Activated B cell treated with CpG ODN at 0.5 μM for 24 hours (primary cell): ENCODE data around the gene DTHD1. TPM values are rescaled to one million over a fixed set of nuclear protein-coding genes. Genes with fewer than 3 reads are reported as not detected.

Experiments
- ATAC-seq: fragments of 200-7000 bp; cut with Tn5 transposase; one replicate; pipeline ENCODE4 v1.10.0; 2021; ENCODE audit warnings: low read depth, mild to moderate bottlenecking, moderate library complexity
- CTCF ChIA-PET: fragments of 350-600 bp; sonication (Branson Sonifier 250); formaldehyde crosslinking; loops from one replicate; lab custom pipeline; 2021; ENCODE audit warnings: antibody characterized with exemption; lab: Charles Lee
- POLR2A ChIA-PET: fragments of 350-600 bp; sonication (Branson Sonifier 250); formaldehyde crosslinking; loops from one replicate; lab custom pipeline; 2021; ENCODE audit warnings: antibody characterized with exemption; lab: Charles Lee
- DNase-seq: peaks from one replicate; pipeline ENCODE4 v3.0.0; 2022
- H3K27ac Mint-ChIP-seq: one replicate; pipeline ENCODE4 v1.8.0; 2020; ENCODE audit warnings: mixed read lengths
- H3K27me3 Mint-ChIP-seq: one replicate; pipeline ENCODE4 v1.8.0; 2021; ENCODE audit warnings: mixed read lengths
- H3K36me3 Mint-ChIP-seq: one replicate; pipeline ENCODE4 v1.8.0; 2021; ENCODE audit warnings: low read depth, mixed read lengths
- H3K4me1 Mint-ChIP-seq: one replicate; pipeline ENCODE4 v1.8.0; 2021; ENCODE audit warnings: mixed read lengths
- H3K4me3 Mint-ChIP-seq: one replicate; pipeline ENCODE4 v1.8.0; 2020; ENCODE audit warnings: mild to moderate bottlenecking, mixed read lengths
- H3K9me3 Mint-ChIP-seq: one replicate; pipeline ENCODE4 v1.8.0; 2020; ENCODE audit warnings: mixed read lengths
- CTCF ChIP-seq: fragments of 200-600 bp; IDR thresholded peaks from one replicate; pipeline ENCODE4 v1.8.0; 2022; ENCODE audit warnings: antibody characterized with exemption, mild to moderate bottlenecking
- intact Hi-C: fragments of 100-400 bp; cut with micrococcal nuclease; formaldehyde crosslinking; loops from one replicate; pipeline ENCODE4 v1.15.1; 2024
- total RNA-seq: library from RNA; stranded (reverse); gene quantifications from 2 replicates; pipeline ENCODE4 v1.2.3, GENCODE V29; 2022

DTHD1 gene
- total RNA-seq, result not detected in 2 replicates

DNA sequence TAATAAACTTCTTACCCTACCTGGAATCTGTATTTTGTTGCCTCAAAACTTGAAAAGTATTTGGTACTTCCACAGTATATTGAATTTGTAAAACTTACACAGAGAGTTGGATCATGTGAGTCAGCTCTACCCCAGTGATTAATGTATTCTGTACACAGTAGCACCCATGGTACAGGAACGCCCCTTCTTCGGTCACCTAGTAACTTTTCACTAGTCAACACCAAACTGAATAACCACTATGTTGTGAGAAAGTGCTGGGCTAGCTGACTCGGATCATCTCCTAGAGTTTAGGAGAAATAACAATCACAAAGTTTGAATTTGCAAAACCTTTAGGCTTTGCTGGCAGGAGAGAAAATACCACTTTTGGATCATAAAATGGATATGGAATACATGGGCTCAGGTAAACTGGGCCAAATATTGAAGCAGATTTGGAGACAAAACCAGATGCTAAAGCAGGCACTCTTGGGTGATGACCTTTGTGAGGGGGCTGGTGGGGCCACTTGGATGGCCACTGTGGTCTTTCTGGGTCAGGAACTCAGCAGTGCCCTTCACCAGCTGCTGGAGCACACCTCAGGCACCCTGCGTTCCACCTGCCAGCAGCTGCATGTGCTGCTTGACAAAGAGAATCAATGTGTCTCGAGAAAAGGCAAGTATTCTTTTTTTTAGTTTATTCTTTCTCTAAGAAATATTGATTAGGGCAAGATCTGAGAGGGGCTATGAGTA, at the start of gene DTHD1:
Gene DTHD1, plus strand, starts transcription at position 233 of the 723 bp plus-strand sequence. Its CDS starts 143 bp downstream, at position 376.
- peaks cover 10% of the 10 kb centered on the region for H3K4me1 Mint-ChIP-seq

GRCh38 chr4:36233567-36234266, 47.7 kb upstream of the DTHD1 start:
- Mint-ChIP-seq H3K4me1 (peaks cover 72% of the 10 kb centered on the region), H3K9me3 (peaks cover 9% of the 10 kb centered on the region), H3K36me3 (peaks cover 49% of the 10 kb centered on the region), H3K27me3 (no peaks in the 10 kb centered on the region), H3K4me3 (no peak overlapping the region), H3K27ac (peak overlapping the region; percentile 33)
- ChIA-PET CTCF (interaction anchor here (0.6 kb wide), 1 partner anchor 7 kb away, joined by 3 read pairs; no protein-coding TSS in a partner anchor), POLR2A (interaction anchor here (1.6 kb wide), 1 partner anchor 9 kb away, joined by 5 read pairs; no protein-coding TSS in a partner anchor)
- intact Hi-C loops, result no loop called here
- no peak for TF ChIP-seq CTCF
- ATAC-seq (no peak), DNase-seq (no peak)

More for the DNA sequence above, at the start of gene DTHD1:
- TF ChIP-seq CTCF, result no peak
- no peak within 1 kb of the TSS for H3K4me3 Mint-ChIP-seq
- H3K9me3 Mint-ChIP-seq, result no peaks in the 10 kb centered on the region
- CTCF ChIA-PET, result no interaction called here
- POLR2A ChIA-PET, result no interaction called here
- intact Hi-C loops, result no loop called here
- ATAC-seq (no peak), DNase-seq (no peak)
- no peak within 1 kb of the TSS for H3K27ac Mint-ChIP-seq
- no peaks in the 10 kb centered on the region for H3K36me3 Mint-ChIP-seq
- H3K27me3 Mint-ChIP-seq, result peaks cover 2% of the 10 kb centered on the region

- Mint-ChIP-seq H3K9me3 (peaks cover 9% of the 10 kb centered on the region), H3K36me3 (peaks cover 55% of the 10 kb centered on the region), H3K4me3 (no peak overlapping the region), H3K27ac (no peak overlapping the region), H3K27me3 (no peaks in the 10 kb centered on the region), H3K4me1 (peaks cover 72% of the 10 kb centered on the region)
- CTCF ChIA-PET, result interaction anchor here (1.1 kb wide), 1 partner anchor 21 kb away, joined by 3 read pairs; no protein-coding TSS in a partner anchor
- DNase-seq, result no peak
- no peak for TF ChIP-seq CTCF
- ATAC-seq, result no peak
- intact Hi-C loops, result no loop called here
- POLR2A ChIA-PET, result interaction anchor here (0.7 to 1.5 kb wide), 2 partner anchors 9 to 15 kb away, joined by 3 to 10 read pairs; partner anchors contain the start of gene ARAP2
These were observed 46.1 kb upstream of the DTHD1 start for GRCh38 chr4:36235306-36235705.

DNA sequence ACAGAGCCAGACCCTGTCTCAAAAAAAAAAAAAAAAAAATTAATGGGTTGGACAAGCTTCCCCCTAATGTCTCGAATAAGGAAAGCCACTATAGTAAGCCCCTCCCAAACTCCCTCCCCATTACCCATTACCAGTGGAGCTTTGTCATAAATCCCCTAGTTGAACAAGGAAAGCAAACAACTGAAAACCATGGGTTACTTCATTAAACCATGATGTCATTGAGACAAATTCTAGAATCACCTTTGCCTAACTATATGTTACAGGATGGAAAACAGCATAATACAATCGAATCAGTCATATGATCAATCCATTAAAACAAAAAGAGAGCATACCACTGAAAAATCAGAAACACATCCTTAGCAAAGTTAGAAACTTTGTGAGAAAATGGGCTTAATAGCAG, 45.3 kb upstream of the DTHD1 start:
- DNase-seq, result no peak
- no peaks in the 10 kb centered on the region for H3K27me3 Mint-ChIP-seq
- POLR2A ChIA-PET, result interaction anchor here (0.7 to 1.5 kb wide), 2 partner anchors 8 to 14 kb away, joined by 3 to 10 read pairs; partner anchors contain the start of gene ARAP2
- H3K27ac Mint-ChIP-seq, result no peak overlapping the region
- H3K4me1 Mint-ChIP-seq, result peaks cover 72% of the 10 kb centered on the region
- CTCF ChIA-PET, result interaction anchor here (1.1 kb wide), 1 partner anchor 22 kb away, joined by 3 read pairs; no protein-coding TSS in a partner anchor
- no peak overlapping the region for H3K4me3 Mint-ChIP-seq
- no peak for TF ChIP-seq CTCF
- intact Hi-C loops, result no loop called here
- peaks cover 52% of the 10 kb centered on the region for H3K36me3 Mint-ChIP-seq
- H3K9me3 Mint-ChIP-seq, result peaks cover 9% of the 10 kb centered on the region
- ATAC-seq, result no peak
